NCI-H2196 (cell line): Measurements from ENCODE around the gene TCF12.

Source experiments
- DNase-seq: peaks from one replicate; lab custom pipeline; 2025; ENCODE audit not compliant: unreplicated experiment; lab: John Stamatoyannopoulos, UW

The TCF12 gene

GRCh38 chr15:57285386-57285785 lies 366.9 kb downstream of the TCF12 start:
- DNase-seq, result no peak

- DNase-seq, result no peak
Measured at GRCh38 chr15:57286446-57287122, 368.1 kb downstream of the TCF12 start.

- no peak for DNase-seq
Measured at GRCh38 chr15:57287123-57287521, 368.7 kb downstream of the TCF12 start.

GRCh38 chr15:57288926-57289580 lies 370.6 kb downstream of the TCF12 start:
- no peak for DNase-seq

GRCh38 chr15:57290187-57290586 lies 371.7 kb downstream of the TCF12 start:
- no peak for DNase-seq

GRCh38 chr15:57290826-57291225 lies 372.4 kb downstream of the TCF12 start:
- DNase-seq, result no peak

- no peak for DNase-seq
Measured at GRCh38 chr15:57296473-57297162, 378.2 kb downstream of the TCF12 start.

- DNase-seq, result peak; percentile 26
Measured at GRCh38 chr15:57297163-57297593, 378.7 kb downstream of the TCF12 start.

- no peak for DNase-seq
Measured at GRCh38 chr15:57297630-57298029, 379.2 kb downstream of the TCF12 start.

GRCh38 chr15:57298204-57298603 lies 379.8 kb downstream of the TCF12 start:
- DNase-seq, result no peak

GRCh38 chr15:57298843-57299550 lies 380.6 kb downstream of the TCF12 start:
- DNase-seq, result no peak

- no peak for DNase-seq
Measured at GRCh38 chr15:57301307-57301706, 382.9 kb downstream of the TCF12 start.

- no peak for DNase-seq
Measured at GRCh38 chr15:57302640-57303257, 384.3 kb downstream of the TCF12 start.

- no peak for DNase-seq
Measured at GRCh38 chr15:57305009-57305408, 386.6 kb downstream of the TCF12 start.

- peak; percentile 77 for DNase-seq
Measured at GRCh38 chr15:57306161-57306943, 387.9 kb downstream of the TCF12 start.

- DNase-seq, result peak; percentile 27
Measured at GRCh38 chr15:57306944-57307411, 388.5 kb downstream of the TCF12 start.

- peak; percentile 17 for DNase-seq
Measured at GRCh38 chr15:57307527-57308169, 389.2 kb downstream of the TCF12 start.

GRCh38 chr15:57308170-57308545 lies 389.7 kb downstream of the TCF12 start:
- DNase-seq, result no peak

- no peak for DNase-seq
Measured at GRCh38 chr15:57309856-57310760, 391.7 kb downstream of the TCF12 start.
